Liver (tissue), 3 donors: ENCODE results near the gene FCSK.

ENCODE experiments used
- ATF3 ChIP-seq: IDR thresholded peaks from 2 replicates; pipeline ENCODE4 v1.6.1; 2016; ENCODE audit warnings: antibody characterized with exemption
- EGR1 ChIP-seq, 2 donors: IDR thresholded peaks; 2 replicates each; pipeline ENCODE4 v1.6.1; 2016 to 2018; ENCODE audit warnings: antibody characterized with exemption in 2 of 2, low read depth in 2 of 2
- FOXA1 ChIP-seq: IDR thresholded peaks from 2 replicates; pipeline ENCODE4 v1.6.1; 2016; ENCODE audit warnings: antibody characterized with exemption
- JUND ChIP-seq, 2 donors: IDR thresholded peaks; 2 replicates each; pipeline ENCODE4 v1.6.1; 2016; ENCODE audit warnings: antibody characterized with exemption in 2 of 2
- YY1 ChIP-seq: IDR thresholded peaks from 2 replicates; pipeline ENCODE4 v1.6.1; 2016; ENCODE audit warnings: antibody characterized with exemption, mild to moderate bottlenecking
- TF ChIP-seq, protein P1 (sequence below): fragments of 150-350 bp; IDR thresholded peaks from 2 replicates; pipeline ENCODE4 v1.5.1; 2017; ENCODE audit warnings: improper control_type of control experiment, low read depth, low read length; ENCODE audit not compliant: missing input control
- TF ChIP-seq, protein P2 (sequence below): IDR thresholded peaks from 2 replicates; pipeline ENCODE4 v1.6.1; 2016; ENCODE audit warnings: antibody characterized with exemption
- TF ChIP-seq, protein P3 (sequence below): IDR thresholded peaks from 2 replicates; pipeline ENCODE4 v1.6.1; 2016; ENCODE audit warnings: antibody characterized with exemption, mild to moderate bottlenecking
- donor health status: healthy.
- donor health status: healthy.

DNA sequence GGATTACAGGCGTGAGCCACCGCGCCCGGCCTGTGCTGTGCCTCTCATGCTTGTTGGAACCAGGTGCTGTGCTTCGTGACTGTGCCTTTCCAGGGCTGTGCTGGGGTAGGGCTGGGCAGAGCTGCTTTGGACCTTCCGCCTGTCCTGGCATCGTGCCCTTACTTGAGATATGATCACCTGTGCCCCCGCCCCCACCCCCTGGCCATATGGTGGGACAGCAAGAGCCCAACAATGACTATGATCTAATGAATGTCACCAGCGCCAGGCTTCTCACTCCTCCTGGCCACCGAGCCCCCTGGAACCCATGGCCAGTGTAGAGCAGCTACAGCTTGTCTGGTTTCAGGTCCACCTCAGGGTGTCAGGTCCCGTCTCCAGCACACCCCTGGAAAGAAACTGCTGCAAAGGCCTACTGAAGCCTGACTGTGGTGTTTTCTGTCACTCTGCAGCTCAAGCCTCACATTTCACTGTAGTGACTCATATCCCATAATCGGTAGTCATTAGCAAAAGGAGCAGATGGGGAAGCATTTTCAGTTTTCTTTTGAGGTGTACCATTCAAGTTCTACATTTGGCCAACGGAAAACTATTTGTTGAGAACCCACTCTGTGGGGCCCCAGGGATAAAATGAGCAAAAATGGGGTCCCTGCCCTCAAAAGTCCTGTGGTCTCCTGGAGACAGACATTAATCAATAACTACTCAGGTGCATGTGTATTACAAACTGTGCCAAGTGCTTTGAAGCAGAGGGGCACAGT lies 22.1 kb downstream of the FCSK start:
- TF ChIP-seq, protein P1, sequence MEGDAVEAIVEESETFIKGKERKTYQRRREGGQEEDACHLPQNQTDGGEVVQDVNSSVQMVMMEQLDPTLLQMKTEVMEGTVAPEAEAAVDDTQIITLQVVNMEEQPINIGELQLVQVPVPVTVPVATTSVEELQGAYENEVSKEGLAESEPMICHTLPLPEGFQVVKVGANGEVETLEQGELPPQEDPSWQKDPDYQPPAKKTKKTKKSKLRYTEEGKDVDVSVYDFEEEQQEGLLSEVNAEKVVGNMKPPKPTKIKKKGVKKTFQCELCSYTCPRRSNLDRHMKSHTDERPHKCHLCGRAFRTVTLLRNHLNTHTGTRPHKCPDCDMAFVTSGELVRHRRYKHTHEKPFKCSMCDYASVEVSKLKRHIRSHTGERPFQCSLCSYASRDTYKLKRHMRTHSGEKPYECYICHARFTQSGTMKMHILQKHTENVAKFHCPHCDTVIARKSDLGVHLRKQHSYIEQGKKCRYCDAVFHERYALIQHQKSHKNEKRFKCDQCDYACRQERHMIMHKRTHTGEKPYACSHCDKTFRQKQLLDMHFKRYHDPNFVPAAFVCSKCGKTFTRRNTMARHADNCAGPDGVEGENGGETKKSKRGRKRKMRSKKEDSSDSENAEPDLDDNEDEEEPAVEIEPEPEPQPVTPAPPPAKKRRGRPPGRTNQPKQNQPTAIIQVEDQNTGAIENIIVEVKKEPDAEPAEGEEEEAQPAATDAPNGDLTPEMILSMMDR = no peak
- TF ChIP-seq, protein P2, sequence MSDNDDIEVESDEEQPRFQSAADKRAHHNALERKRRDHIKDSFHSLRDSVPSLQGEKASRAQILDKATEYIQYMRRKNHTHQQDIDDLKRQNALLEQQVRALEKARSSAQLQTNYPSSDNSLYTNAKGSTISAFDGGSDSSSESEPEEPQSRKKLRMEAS = no peak
- TF ChIP-seq JUND (IDR thresholded peaks at IDR 0.05) = no peak
- TF ChIP-seq EGR1 (IDR thresholded peaks at IDR 0.05; ENCODE audit: low read depth in 2 of 2) = no peak
- no peak for TF ChIP-seq FOXA1
- TF ChIP-seq, protein P3, sequence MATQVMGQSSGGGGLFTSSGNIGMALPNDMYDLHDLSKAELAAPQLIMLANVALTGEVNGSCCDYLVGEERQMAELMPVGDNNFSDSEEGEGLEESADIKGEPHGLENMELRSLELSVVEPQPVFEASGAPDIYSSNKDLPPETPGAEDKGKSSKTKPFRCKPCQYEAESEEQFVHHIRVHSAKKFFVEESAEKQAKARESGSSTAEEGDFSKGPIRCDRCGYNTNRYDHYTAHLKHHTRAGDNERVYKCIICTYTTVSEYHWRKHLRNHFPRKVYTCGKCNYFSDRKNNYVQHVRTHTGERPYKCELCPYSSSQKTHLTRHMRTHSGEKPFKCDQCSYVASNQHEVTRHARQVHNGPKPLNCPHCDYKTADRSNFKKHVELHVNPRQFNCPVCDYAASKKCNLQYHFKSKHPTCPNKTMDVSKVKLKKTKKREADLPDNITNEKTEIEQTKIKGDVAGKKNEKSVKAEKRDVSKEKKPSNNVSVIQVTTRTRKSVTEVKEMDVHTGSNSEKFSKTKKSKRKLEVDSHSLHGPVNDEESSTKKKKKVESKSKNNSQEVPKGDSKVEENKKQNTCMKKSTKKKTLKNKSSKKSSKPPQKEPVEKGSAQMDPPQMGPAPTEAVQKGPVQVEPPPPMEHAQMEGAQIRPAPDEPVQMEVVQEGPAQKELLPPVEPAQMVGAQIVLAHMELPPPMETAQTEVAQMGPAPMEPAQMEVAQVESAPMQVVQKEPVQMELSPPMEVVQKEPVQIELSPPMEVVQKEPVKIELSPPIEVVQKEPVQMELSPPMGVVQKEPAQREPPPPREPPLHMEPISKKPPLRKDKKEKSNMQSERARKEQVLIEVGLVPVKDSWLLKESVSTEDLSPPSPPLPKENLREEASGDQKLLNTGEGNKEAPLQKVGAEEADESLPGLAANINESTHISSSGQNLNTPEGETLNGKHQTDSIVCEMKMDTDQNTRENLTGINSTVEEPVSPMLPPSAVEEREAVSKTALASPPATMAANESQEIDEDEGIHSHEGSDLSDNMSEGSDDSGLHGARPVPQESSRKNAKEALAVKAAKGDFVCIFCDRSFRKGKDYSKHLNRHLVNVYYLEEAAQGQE = no peak
- no peak for TF ChIP-seq YY1
- TF ChIP-seq ATF3 = no peak
